Naive B cell (primary cell): ENCODE results near the gene PLEKHO1. TPM values are rescaled to one million over a fixed set of nuclear protein-coding genes. Genes with fewer than 3 reads are reported as not detected.

Experiments used
- ATAC-seq, 2 donors: fragments of 150-1000 bp; cut with Tn5 transposase; 2 replicates each; pipeline ENCODE4 v1.10.0; 2021; ENCODE audit warnings: low read depth in 2 of 2, mild to moderate bottlenecking in 2 of 2, moderate library complexity in 2 of 2
- DNase-seq: peaks from one replicate; pipeline ENCODE4 v3.0.0; 2022
- H3K27ac Mint-ChIP-seq, 6 donors: one replicate each; pipeline ENCODE4 v1.8.0; 2020 to 2022; ENCODE audit warnings: mild to moderate bottlenecking in 6 of 6, mixed read lengths in 6 of 6, moderate library complexity in 5 of 6, inconsistent platforms in 2 of 6
- H3K27me3 Mint-ChIP-seq, 3 donors: one replicate each; pipeline ENCODE4 v1.8.0; 2021 to 2022; ENCODE audit warnings: mixed read lengths in 3 of 3, mild to moderate bottlenecking in 1 of 3
- H3K36me3 Mint-ChIP-seq, 2 donors: one replicate each; pipeline ENCODE4 v1.8.0; 2020 to 2022; ENCODE audit warnings: mixed read lengths in 2 of 2, inconsistent platforms in 1 of 2, mild to moderate bottlenecking in 1 of 2
- H3K4me1 Mint-ChIP-seq, 3 donors: one replicate each; pipeline ENCODE4 v1.8.0; 2020 to 2022; ENCODE audit warnings: mixed read lengths in 3 of 3, inconsistent platforms in 1 of 3, mild to moderate bottlenecking in 1 of 3, moderate library complexity in 1 of 3
- H3K4me3 Mint-ChIP-seq, 8 donors: one replicate each; pipeline ENCODE4 v1.8.0; 2020 to 2022; ENCODE audit warnings: mild to moderate bottlenecking in 8 of 8, mixed read lengths in 8 of 8, moderate library complexity in 8 of 8, inconsistent platforms in 2 of 8
- H3K9me3 Mint-ChIP-seq, 7 donors: one replicate each; pipeline ENCODE4 v1.8.0; 2020 to 2022; ENCODE audit warnings: mixed read lengths in 7 of 7, mild to moderate bottlenecking in 5 of 7, inconsistent platforms in 2 of 7, moderate library complexity in 1 of 7
- polyA plus RNA-seq, 6 donors: library from polyadenylated mRNA; unstranded; fragments of 300-500 nt; fragmentation: Illumina TruSeq; gene quantifications; one replicate each; pipeline ENCODE4 v1.2.3, GENCODE V29; 2021; ENCODE audit warnings: low read depth in 6 of 6

Gene PLEKHO1
- polyA plus RNA-seq, 6 donors from 2014 or later, result 64.9 to 97.5 (median 84.0) TPM

GRCh38 chr1:150152772-150153456 lies 3.2 kb downstream of the PLEKHO1 start:
- DNase-seq (no peak), ATAC-seq (no peak)
- Mint-ChIP-seq H3K27ac (peak overlapping the region; percentile 39 to 99 (median 88)), H3K36me3 (peaks cover 38 to 52% of the 10 kb centered on the region in 2 donors), H3K9me3 (no peaks in the 10 kb centered on the region), H3K4me3 (peak overlapping the region; percentile 35 to 99 (median 68)), H3K4me1 (peaks cover 65 to 80% (median 73%) of the 10 kb centered on the region in 3 donors), H3K27me3 (no peaks in the 10 kb centered on the region)

GRCh38 chr1:150154143-150154542 lies 4.4 kb downstream of the PLEKHO1 start:
- Mint-ChIP-seq H3K4me3 (peak overlapping the region in 6 of 8 donors; percentile 3 to 97 (median 58)), H3K27ac (peak overlapping the region in 5 of 6 donors; percentile 51 to 99 (median 98)), H3K36me3 (peaks cover 43 to 58% of the 10 kb centered on the region in 2 donors), H3K4me1 (peaks cover 60 to 82% (median 71%) of the 10 kb centered on the region in 3 donors), H3K27me3 (no peaks in the 10 kb centered on the region), H3K9me3 (peaks cover 0 to 2% (median 0%) of the 10 kb centered on the region in 7 donors)
- DNase-seq (no peak), ATAC-seq (no peak)

DNA sequence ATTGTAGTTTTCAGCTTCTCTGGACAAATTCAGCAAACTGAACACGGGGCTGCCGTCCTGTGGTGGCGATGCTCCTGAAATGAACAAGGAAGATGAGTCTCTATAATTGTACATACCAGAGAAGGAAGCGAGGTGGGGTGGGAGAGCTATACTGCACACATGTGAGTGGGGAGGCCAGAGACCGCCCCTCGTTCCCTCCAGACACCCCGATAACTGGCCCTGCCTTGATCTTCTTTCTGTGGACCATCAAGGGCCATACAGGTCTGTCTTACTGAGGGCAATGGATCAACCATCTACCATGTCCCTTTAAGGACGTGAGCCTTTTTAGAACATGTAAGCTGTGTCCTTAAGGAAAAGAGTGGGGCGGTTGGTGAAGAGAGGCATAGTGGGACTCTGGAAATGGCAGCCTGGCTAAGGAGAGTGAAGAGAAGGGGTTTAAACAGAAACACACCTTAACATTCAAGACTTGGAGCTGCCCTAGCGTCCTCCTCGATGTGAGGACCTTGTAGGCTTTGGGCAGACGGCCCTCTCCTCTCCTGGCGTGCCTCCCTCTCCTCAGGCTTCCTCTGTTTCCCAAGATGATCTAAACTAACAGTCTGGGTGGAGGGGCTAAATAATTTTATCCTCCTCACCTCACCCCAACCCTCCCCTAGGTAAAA lies 5.8 kb downstream of the PLEKHO1 start:
- Mint-ChIP-seq H3K4me1 (peaks cover 70 to 95% (median 80%) of the 10 kb centered on the region in 3 donors), H3K27ac (peak overlapping the region; percentile 78 to 99 (median 92)), H3K27me3 (no peaks in the 10 kb centered on the region), H3K9me3 (peaks cover 0 to 2% (median 0%) of the 10 kb centered on the region in 7 donors), H3K4me3 (peak overlapping the region in 1 of 8 donors; percentile 15), H3K36me3 (peaks cover 47 to 58% of the 10 kb centered on the region in 2 donors)
- DNase-seq (no peak), ATAC-seq (no peak)

DNA sequence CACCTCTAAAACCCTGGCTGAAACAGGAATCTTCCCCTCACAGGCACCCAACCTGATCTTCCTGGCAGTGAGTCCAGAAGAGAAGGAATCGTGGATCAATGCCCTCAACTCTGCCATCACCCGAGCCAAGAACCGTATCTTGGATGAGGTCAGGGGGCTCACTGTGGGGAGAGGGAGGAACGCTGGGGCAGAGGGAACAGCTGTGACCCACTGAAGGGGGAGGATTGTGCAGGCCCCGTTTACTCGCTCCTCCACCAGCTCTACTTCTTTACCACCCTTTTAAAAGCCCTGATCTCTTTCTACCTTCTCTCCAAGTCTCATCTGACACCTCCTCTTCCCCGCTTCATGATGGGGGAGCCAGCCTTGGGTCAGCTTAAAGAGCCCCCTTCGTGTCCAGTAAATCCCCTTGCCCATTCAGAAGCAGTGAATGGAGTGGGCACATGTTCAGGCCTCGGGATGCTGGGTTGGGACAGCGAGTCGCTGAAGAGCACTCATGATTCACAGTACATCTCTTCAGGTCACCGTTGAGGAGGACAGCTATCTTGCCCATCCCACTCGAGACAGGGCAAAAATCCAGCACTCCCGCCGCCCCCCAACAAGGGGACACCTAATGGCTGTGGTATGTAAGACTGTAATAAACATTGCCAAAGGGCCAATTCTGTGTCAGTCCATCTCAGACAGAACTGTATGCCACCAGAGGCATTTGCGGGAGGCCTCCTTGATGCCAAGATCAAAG lies 7.3 kb downstream of the PLEKHO1 start:
- no peak for ATAC-seq
- Mint-ChIP-seq H3K4me1 (peaks cover 73 to 98% (median 84%) of the 10 kb centered on the region in 3 donors), H3K36me3 (peaks cover 37 to 45% of the 10 kb centered on the region in 2 donors), H3K4me3 (peak overlapping the region in 2 of 8 donors; percentile 52 to 75), H3K9me3 (peaks cover 0 to 2% (median 0%) of the 10 kb centered on the region in 7 donors), H3K27me3 (no peaks in the 10 kb centered on the region), H3K27ac (peak overlapping the region; percentile 69 to 99 (median 88))
- DNase-seq, result no peak

- peaks cover 0 to 2% (median 0%) of the 10 kb centered on the region in 7 donors for H3K9me3 Mint-ChIP-seq
Observed at GRCh38 chr1:150159550-150159949, 9.8 kb downstream of the PLEKHO1 start.

GRCh38 chr1:150160964-150161621 lies 11.4 kb downstream of the PLEKHO1 start:
- ATAC-seq (no peak), DNase-seq (no peak)
- H3K36me3 Mint-ChIP-seq, result peaks cover 14 to 21% of the 10 kb centered on the region in 2 donors
- H3K27ac Mint-ChIP-seq, result peak overlapping the region; percentile 96 to 99 (median 99)
- H3K9me3 Mint-ChIP-seq, result peaks cover 0 to 2% (median 0%) of the 10 kb centered on the region in 7 donors
- no peaks in the 10 kb centered on the region for H3K27me3 Mint-ChIP-seq
- peak overlapping the region; percentile 75 to 96 (median 92) for H3K4me3 Mint-ChIP-seq
- H3K4me1 Mint-ChIP-seq, result peaks cover 84 to 99% (median 93%) of the 10 kb centered on the region in 3 donors

More at GRCh38 chr1:150159550-150159949, 9.8 kb downstream of the PLEKHO1 start:
- peaks cover 79 to 98% (median 93%) of the 10 kb centered on the region in 3 donors for H3K4me1 Mint-ChIP-seq
- peak overlapping the region; percentile 96 to 99 (median 99) for H3K27ac Mint-ChIP-seq
- ATAC-seq (peak; percentile 18 to 43), DNase-seq (peak; percentile 70)
- H3K27me3 Mint-ChIP-seq, result no peaks in the 10 kb centered on the region
- H3K36me3 Mint-ChIP-seq, result peaks cover 23 to 31% of the 10 kb centered on the region in 2 donors
- H3K4me3 Mint-ChIP-seq, result peak overlapping the region; percentile 75 to 96 (median 92)

DNA sequence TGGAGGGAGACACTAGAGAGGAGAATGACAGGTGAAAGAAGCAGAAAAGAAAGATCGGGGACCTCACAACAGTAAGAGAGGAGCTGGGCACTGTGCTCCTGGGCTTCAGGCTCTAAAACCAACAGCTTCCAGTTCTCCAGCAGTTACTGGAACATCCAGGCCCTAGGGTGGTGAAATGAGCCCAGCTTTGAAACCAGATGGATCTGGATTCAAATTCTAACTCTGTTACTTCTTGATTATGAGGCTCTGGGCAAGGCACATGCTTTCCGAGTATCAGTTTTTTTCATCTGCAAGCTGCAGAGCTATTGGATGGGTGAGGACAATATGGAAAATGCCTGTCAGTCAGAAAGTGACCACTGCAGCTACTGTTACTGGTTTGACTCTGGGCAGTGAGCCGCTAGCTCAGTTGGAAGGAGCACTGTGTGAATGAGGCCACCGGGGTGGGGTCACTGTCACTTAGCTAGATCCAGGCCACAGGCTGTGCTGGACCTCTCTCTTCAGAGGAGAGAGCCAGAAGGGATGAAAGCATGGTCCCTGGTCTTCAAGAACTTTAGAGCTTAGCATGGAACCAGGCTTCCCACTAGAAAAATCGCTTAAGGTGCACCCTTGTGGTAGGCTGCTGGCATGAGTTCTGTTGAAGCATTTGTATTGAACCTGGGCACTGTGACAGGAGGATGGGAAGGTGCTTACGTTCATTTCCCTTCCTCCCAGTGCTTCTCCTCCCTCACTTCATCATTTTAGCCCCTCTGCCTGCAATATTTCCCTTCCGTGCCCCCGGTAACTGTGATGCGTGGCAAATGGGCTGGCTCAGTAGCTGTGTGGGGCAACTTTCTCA lies 12.2 kb downstream of the PLEKHO1 start:
- peak overlapping the region; percentile 75 to 96 (median 92) for H3K4me3 Mint-ChIP-seq
- peaks cover 80 to 99% (median 88%) of the 10 kb centered on the region in 3 donors for H3K4me1 Mint-ChIP-seq
- H3K36me3 Mint-ChIP-seq, result peaks cover 11 to 12% of the 10 kb centered on the region in 2 donors
- H3K27me3 Mint-ChIP-seq, result no peaks in the 10 kb centered on the region
- H3K9me3 Mint-ChIP-seq, result peaks cover 0 to 2% (median 0%) of the 10 kb centered on the region in 7 donors
- DNase-seq, result no peak
- peak overlapping the region; percentile 96 to 99 (median 99) for H3K27ac Mint-ChIP-seq
- ATAC-seq, result no peak

GRCh38 chr1:150162582-150162861 lies 12.8 kb downstream of the PLEKHO1 start:
- H3K27me3 Mint-ChIP-seq, result no peaks in the 10 kb centered on the region
- peaks cover 78 to 95% (median 84%) of the 10 kb centered on the region in 3 donors for H3K4me1 Mint-ChIP-seq

DNA sequence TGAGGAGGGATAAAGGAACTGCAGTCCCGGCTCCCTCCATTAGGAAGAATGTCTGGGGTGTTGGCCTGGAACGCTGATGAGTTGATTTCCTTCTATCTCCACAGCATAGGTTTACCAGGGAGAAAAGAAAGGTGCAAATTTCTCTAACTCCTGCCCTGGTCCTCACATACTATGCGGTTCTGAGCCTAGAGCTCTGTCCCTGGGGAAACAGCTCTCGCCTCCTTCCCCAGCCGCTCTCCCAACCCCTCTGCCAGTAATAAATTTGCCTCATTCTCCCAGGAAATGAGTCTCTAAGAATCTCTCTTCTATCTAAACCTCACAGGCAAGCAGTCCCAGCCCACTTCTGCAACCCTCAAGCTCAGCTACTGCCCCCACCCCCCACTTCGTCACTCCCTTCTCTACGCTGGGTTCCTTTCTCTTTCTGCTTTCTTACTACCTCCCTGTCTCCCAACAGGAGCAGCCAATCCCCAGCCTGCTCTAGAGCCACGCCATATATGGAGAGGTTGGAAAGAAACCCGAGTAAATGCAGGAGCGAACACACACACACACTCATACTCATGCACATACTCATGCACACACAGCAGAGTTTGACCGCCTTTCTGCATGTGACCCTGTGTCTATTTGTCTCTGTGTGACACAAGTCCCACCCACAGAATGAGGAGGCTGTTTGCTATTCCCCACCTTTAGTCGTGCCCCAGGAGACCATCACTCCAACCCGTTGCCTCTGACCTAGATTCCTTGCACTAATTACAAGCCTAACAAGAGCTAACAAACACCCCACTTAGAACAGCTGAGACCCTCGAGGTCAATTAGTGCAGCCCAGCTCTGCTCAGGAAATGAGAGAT lies 13.4 kb downstream of the PLEKHO1 start:
- Mint-ChIP-seq H3K27ac (peak overlapping the region; percentile 96 to 99 (median 99)), H3K4me3 (peak overlapping the region; percentile 75 to 96 (median 92)), H3K36me3 (peaks cover 4 to 7% of the 10 kb centered on the region in 2 donors), H3K27me3 (no peaks in the 10 kb centered on the region), H3K4me1 (peaks cover 74 to 92% (median 80%) of the 10 kb centered on the region in 3 donors), H3K9me3 (peaks cover 0 to under 1% (median 0%) of the 10 kb centered on the region in 7 donors)
- ATAC-seq, result peak; percentile 11 to 25
- no peak for DNase-seq

More at GRCh38 chr1:150162582-150162861, 12.8 kb downstream of the PLEKHO1 start:
- Mint-ChIP-seq H3K9me3 (peaks cover 0 to 2% (median 0%) of the 10 kb centered on the region in 7 donors), H3K4me3 (peak overlapping the region; percentile 75 to 96 (median 92)), H3K27ac (peak overlapping the region; percentile 96 to 99 (median 99)), H3K36me3 (peaks cover 8 to 11% of the 10 kb centered on the region in 2 donors)
- ATAC-seq (no peak), DNase-seq (no peak)

DNA sequence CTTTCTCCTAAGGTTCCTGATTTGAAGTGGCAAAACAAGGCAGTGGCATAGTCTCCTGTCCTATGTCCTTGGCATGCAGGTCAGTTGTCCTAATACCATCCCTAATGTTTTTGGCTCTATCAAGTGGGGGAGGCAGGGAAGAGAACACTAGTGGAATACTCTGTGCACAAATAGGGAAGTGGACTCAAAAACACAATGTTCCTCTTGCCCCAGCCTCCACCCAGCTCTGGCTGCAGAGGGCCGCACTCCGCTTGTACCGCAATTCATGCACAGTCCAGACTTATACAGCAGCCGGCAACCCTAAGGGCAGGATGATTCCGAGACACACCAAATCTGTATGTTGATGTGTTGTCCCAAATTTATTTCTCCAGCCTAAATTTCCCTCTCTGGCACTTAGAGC lies 14.5 kb downstream of the PLEKHO1 start:
- peak overlapping the region in 6 of 8 donors; percentile 26 to 96 (median 70) for H3K4me3 Mint-ChIP-seq
- peaks cover 69 to 84% (median 70%) of the 10 kb centered on the region in 3 donors for H3K4me1 Mint-ChIP-seq
- DNase-seq, result no peak
- peaks cover 0 to 4% of the 10 kb centered on the region in 2 donors for H3K36me3 Mint-ChIP-seq
- no peaks in the 10 kb centered on the region for H3K27me3 Mint-ChIP-seq
- no peaks in the 10 kb centered on the region for H3K9me3 Mint-ChIP-seq
- peak overlapping the region in 5 of 6 donors; percentile 94 to 99 (median 96) for H3K27ac Mint-ChIP-seq
- no peak for ATAC-seq

- no peaks in the 10 kb centered on the region for H3K9me3 Mint-ChIP-seq
- peak overlapping the region in 7 of 8 donors; percentile 26 to 96 (median 75) for H3K4me3 Mint-ChIP-seq
- ATAC-seq (no peak), DNase-seq (no peak)
- H3K4me1 Mint-ChIP-seq, result peaks cover 64 to 79% (median 64%) of the 10 kb centered on the region in 3 donors
- H3K36me3 Mint-ChIP-seq, result no peaks in the 10 kb centered on the region
- H3K27ac Mint-ChIP-seq, result peak overlapping the region; percentile 30 to 99 (median 96)
- H3K27me3 Mint-ChIP-seq, result no peaks in the 10 kb centered on the region
Observed at GRCh38 chr1:150164779-150165178, 15.1 kb downstream of the PLEKHO1 start.
